B cell (primary cell): ENCODE data around the gene KLHL34. TPM values are rescaled to one million over a fixed set of nuclear protein-coding genes. Genes with fewer than 3 reads are reported as not detected.

Source experiments
- ATAC-seq: fragments of 200-7000 bp; cut with Tn5 transposase; one replicate; pipeline ENCODE4 v1.10.0; 2021; ENCODE audit warnings: low read depth, mild to moderate bottlenecking, moderate number of reproducible peaks, moderate library complexity
- CTCF ChIA-PET: fragments of 350-600 bp; sonication (Branson Sonifier 250); formaldehyde crosslinking; loops from one replicate; lab custom pipeline; 2021; ENCODE audit warnings: antibody characterized with exemption, inconsistent platforms; lab: Charles Lee
- POLR2A ChIA-PET: fragments of 350-600 bp; sonication (Branson Sonifier 250); formaldehyde crosslinking; loops from one replicate; lab custom pipeline; 2021; ENCODE audit warnings: antibody characterized with exemption; lab: Charles Lee
- DNase-seq: peaks from one replicate; pipeline ENCODE4 v3.0.0; 2013
- H2AFZ ChIP-seq: 2 replicates; pipeline ENCODE4 v1.6.1; 2012; ENCODE audit warnings: mild to moderate bottlenecking, low read depth, low read length; ENCODE audit not compliant: insufficient read depth, poor library complexity, severe bottlenecking
- H3K27ac ChIP-seq, 2 donors: 1 replicate in 1 of 2; 2 replicates in 1 of 2; pipeline ENCODE4 v1.5.1; 2012 to 2013; ENCODE audit warnings: low read length in 2 of 2, mild to moderate bottlenecking in 2 of 2, moderate library complexity in 1 of 2
- H3K27me3 ChIP-seq, 4 experiments: fragments of 200-600 bp in 1 of 4; sonication (generic) in 1 of 4; replicated peaks in 1 of 4; 1 replicate in 2 of 4; 2 replicates in 2 of 4; pipeline versions ENCODE4 v1.6.1 to v1.7.0; 2013 to 2016; ENCODE audit warnings: low read length in 3 of 4, mild to moderate bottlenecking in 2 of 4, mixed read lengths in 1 of 4, moderate library complexity in 1 of 4; ENCODE audit not compliant: insufficient read depth in 4 of 4, control insufficient read depth in 3 of 4; ENCODE audit errors: control extremely low read depth in 1 of 4
- H3K36me3 ChIP-seq, 2 experiments: replicated peaks in 1 of 2; 1 replicate in 1 of 2; 2 replicates in 1 of 2; pipeline versions ENCODE4 v1.6.1 to v1.7.1; 2013; ENCODE audit warnings: low read length in 1 of 2; ENCODE audit not compliant: insufficient read depth in 2 of 2, control insufficient read depth in 1 of 2; ENCODE audit errors: control extremely low read depth in 1 of 2, extremely low read depth in 1 of 2
- H3K4me1 ChIP-seq, 2 donors: fragments of 200-600 bp in 1 of 2; sonication (generic) in 1 of 2; 1 replicate in 1 of 2; 2 replicates in 1 of 2; pipeline versions ENCODE4 v1.5.1 to v1.6.1; 2013 to 2017; ENCODE audit warnings: low read length in 2 of 2; ENCODE audit not compliant: control insufficient read depth in 2 of 2, insufficient read depth in 2 of 2
- H3K4me2 ChIP-seq: replicated peaks from 2 replicates; pipeline ENCODE3; 2012; ENCODE audit warnings: mild to moderate bottlenecking, low read depth, low read length; ENCODE audit not compliant: poor library complexity, severe bottlenecking
- H3K4me3 ChIP-seq, 5 experiments: fragments of 200-600 bp in 1 of 5; sonication (generic) in 1 of 5; 1 replicate in 3 of 5; 2 replicates in 2 of 5; pipeline versions ENCODE4 v1.5.1 to v1.7.0; 2011 to 2016; ENCODE audit warnings: low read length in 4 of 5, mild to moderate bottlenecking in 4 of 5, low read depth in 2 of 5, control low read depth in 1 of 5, moderate library complexity in 1 of 5; ENCODE audit not compliant: insufficient read depth in 1 of 5; ENCODE audit errors: control extremely low read depth in 1 of 5, extremely low read depth in 1 of 5
- H3K79me2 ChIP-seq: fragments of 200-600 bp; sonication (generic); one replicate; pipeline ENCODE4 v1.6.0; 2016; ENCODE audit warnings: low read length; ENCODE audit not compliant: control insufficient read depth, insufficient read depth
- H3K9ac ChIP-seq: fragments of 200-600 bp; sonication (generic); 2 replicates; pipeline ENCODE4 v1.6.1; 2017; ENCODE audit warnings: mild to moderate bottlenecking, low read length, moderate library complexity
- H3K9me3 ChIP-seq, 3 donors: one replicate each; pipeline versions ENCODE4 v1.6.1 to v1.7.1; 2013; ENCODE audit warnings: low read length in 2 of 3; ENCODE audit not compliant: control insufficient read depth in 2 of 3, insufficient read depth in 1 of 3; ENCODE audit errors: control extremely low read depth in 1 of 3
- H4K20me1 ChIP-seq: 2 replicates; pipeline ENCODE4 v1.6.0; 2012; ENCODE audit warnings: mild to moderate bottlenecking, low read length; ENCODE audit not compliant: insufficient read depth, control insufficient read depth, poor library complexity, severe bottlenecking
- H3K27ac Mint-ChIP-seq: one replicate; pipeline ENCODE4 v1.8.0; 2021; ENCODE audit warnings: mixed read lengths
- H3K27me3 Mint-ChIP-seq: one replicate; pipeline ENCODE4 v1.8.0; 2021; ENCODE audit warnings: mixed read lengths
- H3K4me1 Mint-ChIP-seq: one replicate; pipeline ENCODE4 v1.8.0; 2021; ENCODE audit warnings: mixed read lengths
- H3K4me3 Mint-ChIP-seq: one replicate; pipeline ENCODE4 v1.8.0; 2021; ENCODE audit warnings: mixed read lengths
- H3K9me3 Mint-ChIP-seq: one replicate; pipeline ENCODE4 v1.8.0; 2022; ENCODE audit warnings: mixed read lengths; ENCODE audit not compliant: insufficient read depth
- CTCF ChIP-seq: fragments of 200-600 bp; IDR thresholded peaks from one replicate; pipeline ENCODE4 v1.8.0; 2022; ENCODE audit warnings: antibody characterized with exemption, mild to moderate bottlenecking
- EZH2 ChIP-seq: IDR thresholded peaks from 2 replicates; pipeline ENCODE4 v1.6.1; 2012; ENCODE audit warnings: borderline replicate concordance, low read depth, mild to moderate bottlenecking, moderate library complexity, low read length; ENCODE audit not compliant: insufficient read depth, poor library complexity, severe bottlenecking
- WGBS: methylation state at CpG from one replicate; pipeline ENCODE4 v1.1.5; 2013; ENCODE audit warnings: missing lambda C conversion rate; ENCODE audit not compliant: insufficient coverage; 5-methylcytosine and 5-hydroxymethylcytosine counted together
- intact Hi-C: fragments of 100-400 bp; cut with micrococcal nuclease; formaldehyde crosslinking; loops from one replicate; pipeline ENCODE4 v1.10.0; 2022
- polyA plus RNA-seq: library from polyadenylated mRNA; depleted of rRNA; stranded (reverse); fragments of >200 nt; gene quantifications from 2 replicates; pipeline ENCODE4 v1.2.3, GENCODE V29; 2012
- total RNA-seq, 2 donors: library from RNA; stranded (reverse); fragments of 120-200 nt in 1 of 2; gene quantifications; 1 replicate in 1 of 2; 2 replicates in 1 of 2; pipeline versions ENCODE4 v1.2.3 to v1.2.4, GENCODE V29; 2013 to 2022

Gene KLHL34
- total and polyA plus RNA-seq, 2 donors (not counting 1 experiment from before 2014, with no cell fraction given) = 0.59 TPM; not detected in 1

- Histone ChIP-seq H3K4me2 (no peak overlapping the region), H3K4me3 (no peak overlapping the region), H3K9me3 (no peaks in the 10 kb centered on the region), H2AFZ (no peak overlapping the region), H3K79me2 (no peaks in the 10 kb centered on the region), H3K4me1 (no peaks in the 10 kb centered on the region), H3K36me3 (no peaks in the 10 kb centered on the region), H4K20me1 (no peaks in the 10 kb centered on the region), H3K9ac (no peak overlapping the region), H3K27ac (no peak overlapping the region), H3K27me3 (no peaks in the 10 kb centered on the region)
- ChIA-PET CTCF (no interaction called here), POLR2A (no interaction called here)
- intact Hi-C loops = no loop called here
- DNase-seq = no peak
- no peaks in the 10 kb centered on the region for H3K9me3 Mint-ChIP-seq
- TF ChIP-seq CTCF (no peak), EZH2 (no peak)
- ATAC-seq = no peak
- H3K27ac Mint-ChIP-seq = no peak overlapping the region
- WGBS = no CpG with 5 or more reads among the region's 4 CpGs
- H3K27me3 Mint-ChIP-seq = peaks cover 11% of the 10 kb centered on the region
- H3K4me3 Mint-ChIP-seq = no peak overlapping the region
- no peaks in the 10 kb centered on the region for H3K4me1 Mint-ChIP-seq
These were observed 8.1 kb upstream of the KLHL34 start for GRCh38 chrX:21666252-21666651.

DNA sequence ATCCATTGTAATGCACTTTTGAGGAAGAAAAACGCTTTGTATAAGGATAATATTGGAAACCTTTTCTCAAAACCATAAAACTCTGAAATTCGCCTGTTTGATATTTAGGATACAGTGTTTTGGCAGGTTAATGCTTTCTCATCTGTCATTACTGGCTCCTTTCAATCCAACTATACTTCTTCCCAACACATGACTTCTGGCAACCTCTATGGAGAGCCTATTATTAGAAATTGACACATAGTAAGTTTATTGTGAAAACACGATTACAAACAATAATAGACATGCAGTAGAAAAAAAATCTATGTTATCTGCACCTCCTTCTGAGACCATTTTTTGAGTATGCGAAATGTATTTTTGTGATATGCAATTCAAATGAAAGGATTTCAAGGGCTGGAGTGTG, 4.6 kb upstream of the KLHL34 start:
- no peak for ATAC-seq
- Histone ChIP-seq H3K4me1 (peaks cover 0 to 2% of the 10 kb centered on the region in 2 donors), H3K9me3 (peaks cover 0 to 1% (median 0%) of the 10 kb centered on the region in 3 donors), H3K36me3 (no peaks in the 10 kb centered on the region), H3K4me2 (no peak overlapping the region), H4K20me1 (no peaks in the 10 kb centered on the region), H3K27me3 (peaks cover 0 to 8% (median under 1%) of the 10 kb centered on the region in 4 experiments), H3K4me3 (no peak overlapping the region), H3K27ac (no peak overlapping the region), H3K79me2 (no peaks in the 10 kb centered on the region), H3K9ac (no peak overlapping the region), H2AFZ (no peak overlapping the region)
- intact Hi-C loops = no loop called here
- TF ChIP-seq CTCF (no peak), EZH2 (no peak)
- peaks cover 14% of the 10 kb centered on the region for H3K27me3 Mint-ChIP-seq
- H3K4me1 Mint-ChIP-seq = peaks cover 4% of the 10 kb centered on the region
- H3K9me3 Mint-ChIP-seq = no peaks in the 10 kb centered on the region
- no peak overlapping the region for H3K4me3 Mint-ChIP-seq
- DNase-seq = no peak
- ChIA-PET POLR2A (no interaction called here), CTCF (no interaction called here)
- WGBS = 100% methylated on average over 1 of the region's 4 CpGs
- H3K27ac Mint-ChIP-seq = no peak overlapping the region
